Endothelial cell (in vitro differentiated cells): ENCODE results near the gene GABBR2. TPM values are rescaled to one million over a fixed set of nuclear protein-coding genes. Genes with fewer than 3 reads are reported as not detected.

Source experiments
- DNase-seq: peaks from one replicate; pipeline ENCODE4 v3.0.0; 2021; ENCODE audit warnings: low spot score
- H3K27ac Mint-ChIP-seq: one replicate; pipeline ENCODE4 v1.8.0; 2021; ENCODE audit warnings: mixed read lengths, inconsistent platforms; ENCODE audit not compliant: unreplicated experiment
- H3K27me3 Mint-ChIP-seq: one replicate; pipeline ENCODE4 v1.8.0; 2021; ENCODE audit warnings: mild to moderate bottlenecking, moderate library complexity, mixed read lengths, inconsistent platforms; ENCODE audit not compliant: unreplicated experiment
- H3K36me3 Mint-ChIP-seq: one replicate; pipeline ENCODE4 v1.8.0; 2021; ENCODE audit warnings: mild to moderate bottlenecking, low read depth, mixed read lengths, inconsistent platforms; ENCODE audit not compliant: unreplicated experiment
- H3K4me1 Mint-ChIP-seq: one replicate; pipeline ENCODE4 v1.8.0; 2021; ENCODE audit warnings: mild to moderate bottlenecking, mixed read lengths, inconsistent platforms; ENCODE audit not compliant: unreplicated experiment
- H3K4me3 Mint-ChIP-seq: one replicate; pipeline ENCODE4 v1.8.0; 2021; ENCODE audit warnings: mild to moderate bottlenecking, mixed read lengths, inconsistent platforms; ENCODE audit not compliant: unreplicated experiment
- H3K9me3 Mint-ChIP-seq: one replicate; pipeline ENCODE4 v1.8.0; 2021; ENCODE audit warnings: mixed read lengths, inconsistent platforms; ENCODE audit not compliant: unreplicated experiment
- total RNA-seq: library from RNA; stranded (reverse); fragmentation: NEBNext Ultra II Directional; extraction: Animal tissue kit (Norgen Biotek cat#: 25700); gene quantifications from one replicate; pipeline ENCODE4 v1.2.1, GENCODE V29; 2021; ENCODE audit not compliant: unreplicated experiment
- TF ChIP-seq, protein P1 (sequence below): fragments of 200-600 bp; sonication (generic); IDR thresholded peaks from one replicate; pipeline ENCODE4 v1.5.0; 2021; ENCODE audit warnings: antibody characterized with exemption; ENCODE audit not compliant: unreplicated experiment

Gene GABBR2
- total RNA-seq, 1 donor from 2014 or later: 0.46 TPM

DNA sequence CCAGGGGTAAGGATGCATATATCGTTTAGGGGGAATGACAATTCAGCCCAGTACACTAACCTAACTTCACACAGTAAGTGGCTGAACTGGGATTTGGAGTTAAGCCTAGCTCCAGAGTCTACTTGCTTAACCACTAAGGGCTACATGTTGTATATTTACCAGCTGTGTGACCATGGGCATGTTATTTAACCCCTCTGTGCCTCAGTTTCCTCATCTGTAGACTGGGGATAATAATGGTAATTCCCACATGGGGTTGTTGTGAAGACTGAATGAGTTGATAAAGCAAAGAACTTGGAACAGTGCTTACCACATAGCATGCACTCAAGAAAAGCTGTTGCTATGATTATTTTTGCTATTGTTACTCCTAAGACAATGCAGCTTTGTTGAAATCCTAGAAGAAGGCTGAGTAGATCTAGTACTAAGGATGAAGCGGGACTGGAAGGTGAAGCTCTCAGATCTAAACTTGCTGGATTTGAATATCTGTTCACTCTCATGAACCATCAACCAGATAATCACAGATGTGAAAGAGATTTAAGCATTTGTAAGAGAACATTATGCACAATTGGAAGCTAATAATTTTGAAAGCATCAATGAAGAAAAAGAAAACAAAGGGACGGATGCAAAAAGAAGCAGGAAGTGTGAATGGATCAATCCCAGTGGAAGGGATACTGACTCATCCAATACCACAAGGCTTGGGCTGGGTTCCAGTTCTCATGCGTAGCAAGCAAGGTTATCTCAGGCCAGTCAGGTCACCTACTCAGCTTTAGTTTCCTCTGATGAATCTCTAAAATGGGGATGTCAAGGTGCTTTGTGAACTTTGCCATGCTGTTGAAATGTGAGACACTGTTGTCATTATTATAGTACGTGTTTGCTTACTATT is 374.8 kb downstream of the GABBR2 start:
- Mint-ChIP-seq H3K4me3 (no peak overlapping the region), H3K27me3 (no peaks in the 10 kb centered on the region), H3K4me1 (no peaks in the 10 kb centered on the region), H3K9me3 (no peaks in the 10 kb centered on the region), H3K36me3 (no peaks in the 10 kb centered on the region), H3K27ac (no peak overlapping the region)
- DNase-seq: no peak
- TF ChIP-seq, protein P1, sequence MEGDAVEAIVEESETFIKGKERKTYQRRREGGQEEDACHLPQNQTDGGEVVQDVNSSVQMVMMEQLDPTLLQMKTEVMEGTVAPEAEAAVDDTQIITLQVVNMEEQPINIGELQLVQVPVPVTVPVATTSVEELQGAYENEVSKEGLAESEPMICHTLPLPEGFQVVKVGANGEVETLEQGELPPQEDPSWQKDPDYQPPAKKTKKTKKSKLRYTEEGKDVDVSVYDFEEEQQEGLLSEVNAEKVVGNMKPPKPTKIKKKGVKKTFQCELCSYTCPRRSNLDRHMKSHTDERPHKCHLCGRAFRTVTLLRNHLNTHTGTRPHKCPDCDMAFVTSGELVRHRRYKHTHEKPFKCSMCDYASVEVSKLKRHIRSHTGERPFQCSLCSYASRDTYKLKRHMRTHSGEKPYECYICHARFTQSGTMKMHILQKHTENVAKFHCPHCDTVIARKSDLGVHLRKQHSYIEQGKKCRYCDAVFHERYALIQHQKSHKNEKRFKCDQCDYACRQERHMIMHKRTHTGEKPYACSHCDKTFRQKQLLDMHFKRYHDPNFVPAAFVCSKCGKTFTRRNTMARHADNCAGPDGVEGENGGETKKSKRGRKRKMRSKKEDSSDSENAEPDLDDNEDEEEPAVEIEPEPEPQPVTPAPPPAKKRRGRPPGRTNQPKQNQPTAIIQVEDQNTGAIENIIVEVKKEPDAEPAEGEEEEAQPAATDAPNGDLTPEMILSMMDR: no peak

DNA sequence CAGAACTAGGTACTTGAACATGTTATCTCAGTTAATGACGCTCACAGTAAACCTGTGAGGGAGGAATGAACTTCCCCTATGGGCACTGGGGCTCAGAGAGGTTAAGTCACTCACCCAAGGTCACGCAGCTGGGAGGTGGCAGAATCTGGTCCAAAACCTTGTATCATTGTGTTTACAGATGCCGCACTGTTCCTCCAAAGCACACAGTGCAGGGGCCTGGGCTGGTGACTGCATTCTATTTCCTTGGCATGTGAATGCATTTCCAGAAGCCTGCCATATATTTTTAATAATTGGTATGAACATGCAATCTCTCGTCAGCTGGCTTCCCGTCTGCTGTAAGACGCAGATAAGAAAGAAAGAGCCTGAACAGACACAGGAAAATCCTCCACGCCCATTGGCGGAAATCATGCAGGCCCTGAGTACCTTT is 376.3 kb downstream of the GABBR2 start:
- DNase-seq: no peak
- Mint-ChIP-seq H3K4me1 (no peaks in the 10 kb centered on the region), H3K9me3 (no peaks in the 10 kb centered on the region), H3K27me3 (no peaks in the 10 kb centered on the region), H3K4me3 (no peak overlapping the region), H3K36me3 (no peaks in the 10 kb centered on the region), H3K27ac (no peak overlapping the region)
- TF ChIP-seq, protein P1: no peak

DNA sequence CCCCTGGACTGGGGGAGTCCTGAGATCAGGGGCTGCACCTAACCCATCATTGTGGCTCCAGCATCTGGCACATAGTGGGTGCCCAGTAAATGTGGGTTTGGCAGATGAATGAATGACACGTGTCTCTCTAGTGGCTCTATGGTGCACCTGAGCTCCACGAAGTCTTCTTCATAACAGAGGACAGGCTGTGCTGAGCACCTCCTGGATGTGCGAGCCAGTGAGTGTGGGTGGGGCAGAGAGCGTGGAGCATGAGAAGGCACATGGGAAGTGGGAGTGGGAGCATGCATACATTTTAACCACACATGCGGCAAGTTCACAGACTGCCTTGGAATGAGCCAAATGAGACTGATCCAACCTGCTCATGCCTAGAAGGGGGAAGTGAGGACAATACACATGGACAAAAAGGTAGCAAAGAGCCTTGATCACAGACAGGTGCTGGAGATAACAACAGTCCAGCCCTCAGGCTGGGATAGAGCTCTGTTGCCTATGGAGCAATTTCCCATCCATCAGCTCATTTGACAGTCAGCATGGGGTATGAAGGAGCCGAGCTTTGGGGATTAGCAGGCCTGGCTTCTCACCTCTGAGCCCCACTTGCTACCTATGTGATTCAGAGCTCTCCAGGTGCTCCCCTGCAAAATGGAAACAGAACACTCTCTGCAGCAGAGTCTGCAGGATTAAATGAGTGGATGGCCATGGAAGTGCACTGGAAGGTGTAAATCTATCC is 377.0 kb downstream of the GABBR2 start:
- no peak for DNase-seq
- H3K27ac Mint-ChIP-seq: no peak overlapping the region
- H3K4me3 Mint-ChIP-seq: no peak overlapping the region
- no peaks in the 10 kb centered on the region for H3K4me1 Mint-ChIP-seq
- H3K9me3 Mint-ChIP-seq: no peaks in the 10 kb centered on the region
- H3K27me3 Mint-ChIP-seq: no peaks in the 10 kb centered on the region
- no peaks in the 10 kb centered on the region for H3K36me3 Mint-ChIP-seq
- TF ChIP-seq, protein P1: no peak

DNA sequence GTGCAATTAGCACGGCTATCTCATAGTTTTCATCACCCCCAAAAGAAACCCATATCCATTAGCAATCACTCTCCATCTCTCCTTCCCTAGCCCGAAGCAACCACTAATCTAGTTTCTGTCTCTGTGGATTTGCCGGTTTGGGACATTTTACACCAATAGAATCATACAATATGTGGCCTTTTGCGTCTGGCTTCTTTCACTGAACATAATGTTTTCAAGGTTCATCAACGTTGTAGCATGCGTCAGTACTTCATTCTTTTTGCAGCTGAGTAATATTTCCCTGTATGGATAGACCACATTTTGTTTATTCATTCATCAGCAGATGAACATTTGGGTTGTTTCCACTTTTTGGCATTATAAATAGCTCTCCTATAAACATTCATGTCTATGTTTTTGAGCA is 377.9 kb downstream of the GABBR2 start:
- Mint-ChIP-seq H3K27me3 (no peaks in the 10 kb centered on the region), H3K9me3 (no peaks in the 10 kb centered on the region), H3K4me3 (no peak overlapping the region), H3K4me1 (no peaks in the 10 kb centered on the region), H3K36me3 (no peaks in the 10 kb centered on the region), H3K27ac (no peak overlapping the region)
- DNase-seq: no peak
- TF ChIP-seq, protein P1: no peak

DNA sequence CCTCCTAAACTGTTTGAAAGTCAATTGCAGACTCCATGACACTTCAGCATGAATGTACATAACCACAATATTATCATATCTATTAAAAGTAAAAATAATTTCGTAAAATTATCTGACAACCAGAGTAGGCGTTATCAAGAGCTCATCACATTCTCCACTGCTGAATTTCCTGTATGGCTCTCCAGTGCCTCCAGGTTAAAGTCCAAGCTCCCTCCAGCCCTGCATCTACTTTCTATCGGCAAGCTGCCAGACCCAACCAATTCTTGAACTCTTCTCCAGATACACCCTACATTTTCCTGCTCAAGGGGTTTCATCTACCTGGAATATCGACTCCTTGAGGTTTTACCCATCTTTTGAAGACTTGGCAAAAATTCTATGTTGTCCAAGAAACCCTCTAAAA is 378.8 kb downstream of the GABBR2 start:
- peaks cover under 1% of the 10 kb centered on the region for H3K4me1 Mint-ChIP-seq
- H3K9me3 Mint-ChIP-seq: no peaks in the 10 kb centered on the region
- H3K4me3 Mint-ChIP-seq: no peak overlapping the region
- no peak for DNase-seq
- H3K27me3 Mint-ChIP-seq: no peaks in the 10 kb centered on the region
- TF ChIP-seq, protein P1: no peak
- no peaks in the 10 kb centered on the region for H3K36me3 Mint-ChIP-seq
- H3K27ac Mint-ChIP-seq: no peak overlapping the region
